Raji (cell line): Measurements from ENCODE around the gene ZNF532.

Experiments
- POLR2A ChIP-seq: IDR thresholded peaks from 2 replicates; pipeline ENCODE4 v1.6.1; 2011; ENCODE audit warnings: low read depth, low read length, control low read depth; ENCODE audit not compliant: insufficient read depth

ZNF532 gene

DNA sequence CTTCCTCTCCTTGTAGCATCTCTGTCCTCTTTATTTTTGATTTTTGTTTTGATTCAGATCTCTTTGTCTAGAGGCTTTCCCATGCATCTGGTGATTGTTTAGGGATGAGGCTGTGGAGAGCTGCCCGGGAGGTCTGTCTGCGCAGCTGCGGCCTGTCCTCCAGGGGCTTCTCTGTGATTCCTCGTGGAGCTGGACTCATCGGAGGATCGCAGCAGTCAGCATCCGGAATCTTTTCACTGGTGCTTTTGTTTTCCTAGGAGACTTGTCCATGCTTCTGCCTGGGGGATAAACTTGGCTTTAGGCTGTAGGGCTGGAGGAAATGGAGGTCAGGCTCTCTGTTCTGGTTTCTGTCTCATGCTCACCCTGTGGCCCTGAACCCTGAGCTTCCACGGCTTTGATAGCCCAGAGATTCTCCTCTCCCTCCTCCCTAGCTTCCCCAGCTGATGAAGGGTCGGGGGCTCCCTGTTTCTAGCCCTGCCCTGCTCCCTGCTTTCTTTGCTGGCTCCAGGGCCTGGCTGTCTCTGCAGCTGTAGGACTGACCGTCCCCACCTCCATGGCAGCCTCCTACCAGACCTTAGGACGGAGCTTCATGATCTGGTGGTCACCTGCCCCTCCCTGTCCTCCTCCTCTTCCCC is 35.5 kb downstream of the ZNF532 start:
- TF ChIP-seq POLR2A = no peak

DNA sequence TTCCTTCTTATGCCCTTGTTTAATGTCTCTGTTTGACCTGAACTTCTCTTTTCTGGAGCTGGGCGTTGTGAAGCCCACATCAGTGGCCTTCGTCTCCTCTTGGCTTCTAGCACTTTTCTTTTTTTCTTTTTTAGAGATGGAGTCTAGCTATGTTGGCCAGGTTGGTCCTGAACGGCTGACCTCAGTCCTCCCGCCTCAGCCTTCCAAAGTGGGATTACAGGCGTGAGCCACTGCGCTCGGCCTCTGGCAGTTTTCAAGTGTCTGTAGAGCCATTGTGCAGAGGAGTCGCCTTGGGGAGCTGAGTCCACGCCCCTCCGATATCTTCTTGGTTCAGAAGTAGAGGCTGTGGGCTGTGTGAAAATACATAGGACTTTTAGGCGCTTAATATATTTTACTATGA is 36.5 kb downstream of the ZNF532 start:
- no peak for TF ChIP-seq POLR2A

DNA sequence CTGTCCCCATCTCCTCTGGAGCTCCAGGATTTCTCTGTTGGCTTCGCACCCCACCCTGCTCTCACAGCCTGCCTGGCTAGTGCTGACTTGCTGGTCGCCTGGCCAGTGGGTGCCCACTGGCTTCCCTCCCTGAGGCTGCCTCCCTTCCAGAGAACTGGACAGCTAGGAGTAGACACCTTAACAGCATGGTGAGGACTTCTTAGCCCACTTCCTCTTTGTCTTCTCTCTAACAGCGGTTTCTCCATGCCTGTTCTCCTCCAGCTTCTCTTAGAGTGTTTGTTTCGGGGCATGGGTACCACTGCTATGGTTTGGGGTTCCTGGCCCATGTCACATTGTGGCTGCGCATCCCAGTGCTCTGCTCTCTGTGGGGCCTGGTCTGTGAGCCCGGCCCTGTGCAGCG is 37.1 kb downstream of the ZNF532 start:
- no peak for TF ChIP-seq POLR2A

DNA sequence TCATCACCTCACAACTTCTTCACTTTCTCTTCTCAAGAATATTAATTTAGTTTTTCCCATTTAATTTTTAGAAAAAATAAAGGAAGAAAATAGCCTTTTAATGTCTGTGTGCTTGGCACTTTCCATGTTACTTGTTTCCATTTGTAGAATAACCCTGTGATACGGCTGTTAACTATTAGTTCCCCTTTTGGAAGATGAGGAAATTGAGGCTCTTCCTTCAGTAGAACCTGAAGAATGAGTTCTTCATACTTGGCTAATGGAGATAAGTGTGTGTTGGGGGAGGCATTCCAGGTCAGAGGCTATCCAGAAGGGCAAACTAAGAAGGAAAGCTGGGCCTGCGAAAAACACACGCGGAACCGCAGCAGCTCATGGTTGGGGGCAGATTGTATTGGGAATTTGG is 38.3 kb downstream of the ZNF532 start:
- no peak for TF ChIP-seq POLR2A

DNA sequence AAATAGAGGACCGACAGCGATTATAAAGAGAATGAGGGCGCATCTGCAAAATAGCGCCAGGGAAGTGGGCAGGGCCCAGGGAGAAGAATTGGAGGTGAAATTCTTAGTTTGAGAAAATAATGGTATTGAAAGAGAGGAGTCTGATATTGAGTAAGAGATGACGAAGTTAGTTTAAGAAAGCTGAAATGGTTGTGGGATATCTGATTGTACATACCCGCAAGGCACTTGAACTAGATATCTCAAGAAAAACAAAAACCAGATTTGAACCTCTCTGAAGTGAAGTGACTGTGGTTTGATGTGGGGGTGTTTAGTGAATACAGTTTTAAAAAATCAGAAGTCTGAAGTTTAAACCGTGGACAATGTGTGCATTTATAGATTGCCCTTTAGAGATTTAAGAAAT is 38.9 kb downstream of the ZNF532 start:
- TF ChIP-seq POLR2A = no peak

DNA sequence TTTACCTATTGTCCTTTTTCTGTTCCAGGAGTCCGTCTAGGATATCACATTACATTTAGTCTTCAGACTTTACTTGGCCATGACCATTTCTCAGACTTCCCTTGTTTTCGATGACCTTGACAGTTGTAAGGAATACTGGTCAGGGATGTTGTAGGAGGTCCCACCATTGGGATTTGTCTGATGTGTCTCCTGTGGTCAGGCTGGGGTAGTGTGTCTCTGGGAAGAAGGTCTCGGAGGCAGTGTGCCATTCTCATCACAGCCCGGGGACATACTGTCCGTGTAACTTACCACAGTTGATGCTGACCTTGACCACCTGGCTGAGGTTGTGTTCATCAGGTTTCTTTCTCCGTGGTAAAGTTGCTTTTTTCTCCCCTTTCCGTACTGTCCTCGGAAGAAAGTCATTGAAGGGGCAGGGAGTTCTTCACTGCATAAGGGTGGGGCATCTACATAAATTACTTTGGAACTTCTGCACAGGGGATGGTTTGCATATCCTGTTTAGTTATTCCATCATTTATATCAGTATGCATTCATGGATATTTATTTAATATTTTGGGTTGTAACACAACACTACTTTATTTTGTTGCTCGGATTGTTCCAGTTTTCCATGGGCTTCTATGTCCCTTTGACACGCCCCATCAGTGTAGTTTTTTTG is 41.2 kb downstream of the ZNF532 start:
- no peak for TF ChIP-seq POLR2A

DNA sequence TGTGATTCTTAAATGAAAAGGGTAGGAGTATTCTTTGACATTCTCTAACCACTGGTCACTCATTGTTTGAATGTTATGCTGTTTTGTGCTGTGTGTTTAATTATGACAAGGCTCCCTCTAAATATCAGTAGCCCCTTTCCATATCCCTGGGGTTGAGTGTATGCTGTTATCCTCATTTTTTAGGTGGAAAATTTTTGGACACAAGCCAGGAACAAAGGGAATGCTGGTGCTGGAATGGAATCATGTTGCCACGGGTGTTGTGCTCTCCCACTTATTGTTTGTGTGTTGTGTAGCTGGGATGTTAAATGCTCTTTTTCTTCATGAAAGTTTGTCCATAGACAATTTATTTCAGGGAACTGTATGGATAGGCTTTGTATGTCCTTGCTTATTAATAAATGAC is 43.3 kb downstream of the ZNF532 start:
- TF ChIP-seq POLR2A = no peak

DNA sequence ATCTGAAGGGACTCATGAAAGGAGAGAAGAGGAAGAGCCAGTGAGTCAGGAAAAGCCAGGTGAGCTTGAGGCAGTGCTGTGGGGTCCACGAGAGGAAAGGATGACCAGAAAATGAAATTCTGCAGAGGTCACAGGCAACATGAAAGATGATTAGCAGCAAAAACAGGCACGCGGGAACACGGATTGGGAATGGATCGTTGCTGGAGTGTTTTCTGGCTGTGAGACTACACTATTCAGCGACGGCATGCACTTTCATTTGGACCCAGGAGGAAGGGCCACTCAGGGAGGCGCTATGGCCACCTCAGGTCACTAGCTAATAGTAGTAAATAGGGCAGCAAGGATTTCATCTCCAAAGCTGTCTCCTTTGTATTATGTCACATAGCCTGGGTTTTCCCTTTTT is 44.8 kb downstream of the ZNF532 start:
- no peak for TF ChIP-seq POLR2A

DNA sequence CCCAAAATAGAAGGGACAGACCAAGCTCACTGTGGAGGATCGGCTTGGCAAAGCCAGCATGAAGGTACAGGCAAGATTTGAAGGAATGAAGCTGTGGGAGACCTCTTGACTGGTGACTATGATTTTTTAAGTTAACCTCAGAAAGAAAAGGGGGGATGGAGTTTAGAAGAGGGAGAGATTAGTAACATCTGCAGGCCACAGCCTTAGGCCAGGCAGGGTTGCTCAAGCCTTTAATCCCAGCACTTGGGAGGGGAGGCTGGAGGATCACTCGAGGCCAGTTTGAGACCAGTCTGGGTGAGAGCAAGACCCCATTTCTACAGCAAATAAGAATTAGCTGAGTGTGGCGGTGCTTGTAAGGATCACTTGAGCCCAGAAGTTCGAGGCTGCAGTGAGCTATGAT is 46.6 kb downstream of the ZNF532 start:
- TF ChIP-seq POLR2A = no peak

DNA sequence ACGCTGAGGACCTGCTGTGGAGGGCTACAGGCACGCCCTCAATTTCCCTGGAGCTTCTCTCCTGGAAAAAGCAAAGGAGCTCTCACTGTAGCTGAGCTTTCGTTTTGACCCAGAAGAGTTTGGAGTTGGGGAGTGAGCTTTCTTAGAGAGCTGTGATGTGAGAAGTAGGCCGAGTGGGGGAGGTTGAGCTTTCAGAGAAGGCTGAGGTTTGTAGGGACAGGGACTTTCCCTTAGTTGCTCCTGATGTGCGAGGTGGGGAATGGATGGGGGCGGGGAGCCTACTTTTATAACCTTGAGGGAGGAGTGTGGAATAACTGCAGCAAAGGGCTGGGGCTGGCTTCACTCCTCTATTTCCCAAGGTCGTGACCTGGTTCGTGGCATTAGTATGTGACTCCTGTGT is 47.1 kb downstream of the ZNF532 start:
- no peak for TF ChIP-seq POLR2A

DNA sequence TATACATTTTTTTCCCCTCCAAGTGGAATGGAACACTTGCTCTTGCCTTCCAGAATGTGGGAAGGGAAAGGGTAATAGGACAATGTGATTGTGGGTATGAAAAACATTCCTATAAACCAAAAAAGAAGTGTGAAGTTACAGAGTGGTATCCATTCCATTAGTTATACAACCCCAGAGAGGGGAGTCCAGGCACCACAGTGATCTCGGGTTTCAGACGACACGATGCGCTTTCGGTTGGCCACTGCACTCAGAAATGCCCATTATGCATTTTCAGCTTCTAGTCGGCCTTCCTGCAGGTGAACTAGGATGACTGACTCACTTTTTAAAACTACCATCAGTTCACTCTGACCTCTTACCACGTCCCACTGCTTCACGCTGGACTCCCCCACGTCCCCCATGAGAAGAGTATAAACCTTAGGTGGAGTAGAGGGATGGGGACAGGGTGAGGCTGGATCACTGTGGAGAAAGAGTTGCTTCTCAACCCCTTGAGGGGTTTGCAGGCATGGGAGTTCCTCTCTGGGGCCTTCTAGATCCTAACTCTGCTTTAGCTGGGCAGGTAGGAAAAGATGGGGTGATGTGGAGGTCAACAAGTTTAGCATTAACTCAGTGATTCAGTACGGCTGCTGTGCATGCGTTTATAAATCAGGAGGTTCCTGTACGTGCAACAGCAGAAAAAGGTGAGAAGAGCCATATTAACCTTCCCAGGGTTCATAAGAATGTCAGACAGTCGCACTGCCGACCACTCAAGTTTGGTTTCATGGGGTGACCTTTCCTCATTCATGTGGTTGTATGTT is 50.5 kb downstream of the ZNF532 start:
- TF ChIP-seq POLR2A = no peak

DNA sequence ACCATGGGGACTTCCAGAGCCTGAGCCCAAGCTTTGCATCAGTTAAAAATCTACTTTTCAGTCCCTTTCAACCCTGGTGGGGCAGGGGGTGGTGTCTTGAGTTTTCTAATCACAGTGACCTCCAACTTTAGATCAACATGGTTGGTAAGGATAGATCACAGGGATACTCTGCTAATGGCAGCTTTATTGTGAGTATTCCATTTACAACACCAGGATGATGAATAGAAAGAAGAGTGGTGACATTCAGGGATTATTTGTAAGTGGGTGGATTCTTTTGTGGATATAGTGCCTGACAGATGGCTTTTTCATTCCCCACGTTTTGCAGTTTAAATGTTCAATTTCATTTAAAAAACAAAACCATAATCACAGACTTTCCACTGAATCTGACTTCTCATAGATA is 51.3 kb downstream of the ZNF532 start:
- no peak for TF ChIP-seq POLR2A

DNA sequence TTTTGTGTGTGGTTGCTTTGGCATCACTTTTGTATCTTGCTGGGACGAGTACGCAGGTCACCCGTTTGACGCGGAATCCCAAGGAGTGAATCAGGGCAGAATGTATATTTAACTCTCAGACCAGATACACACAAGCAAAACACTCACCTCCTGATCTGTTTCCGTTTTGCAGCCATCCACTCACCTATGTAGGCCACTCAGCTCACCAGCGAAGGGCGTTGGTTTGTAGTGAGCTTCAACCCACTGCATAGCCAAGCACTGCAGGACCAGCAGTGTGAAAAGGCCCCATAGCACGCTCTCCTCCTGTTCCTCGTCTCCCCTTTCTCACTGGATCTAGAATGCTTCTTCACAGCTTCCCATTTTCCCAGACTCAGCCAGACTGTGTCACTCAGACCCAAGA is 58.3 kb downstream of the ZNF532 start:
- no peak for TF ChIP-seq POLR2A

DNA sequence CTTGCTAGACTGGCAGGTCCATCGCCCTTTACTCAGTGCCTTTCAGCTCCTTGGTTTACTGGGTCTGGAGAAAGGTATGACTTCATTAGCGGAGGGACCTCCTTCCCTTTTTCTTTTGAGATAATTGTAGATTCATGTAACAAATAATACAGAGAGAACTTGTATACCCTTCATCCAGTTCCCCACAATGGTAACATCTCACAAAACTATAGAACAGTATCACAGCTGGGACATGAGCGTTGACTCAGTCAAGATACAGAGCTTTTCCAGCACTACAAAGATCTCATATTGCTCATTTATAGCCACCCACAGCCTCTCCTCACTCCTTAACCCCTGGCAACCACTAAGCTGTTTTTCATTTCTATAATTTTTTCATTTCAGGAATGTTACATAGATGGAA is 59.8 kb downstream of the ZNF532 start:
- TF ChIP-seq POLR2A = no peak

DNA sequence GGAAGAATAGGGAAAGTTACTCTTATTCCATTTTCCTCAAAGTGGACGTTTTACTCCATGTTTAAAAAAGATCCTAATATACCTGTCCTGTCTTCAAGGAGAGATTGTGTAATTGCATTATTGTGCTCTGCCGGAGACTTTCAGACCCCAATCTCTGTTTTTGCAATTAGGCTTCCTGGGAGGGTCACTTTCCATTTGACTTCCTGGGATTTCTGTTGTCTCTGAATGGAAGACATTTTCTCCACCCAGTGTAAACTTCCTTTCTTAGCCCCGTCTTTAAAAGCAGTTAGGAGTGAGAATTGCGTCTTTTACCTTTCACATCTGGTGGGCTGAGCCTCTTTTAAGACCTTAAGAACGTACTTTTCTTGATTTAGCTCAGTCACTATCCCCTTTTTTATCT is 63.0 kb downstream of the ZNF532 start:
- no peak for TF ChIP-seq POLR2A

DNA sequence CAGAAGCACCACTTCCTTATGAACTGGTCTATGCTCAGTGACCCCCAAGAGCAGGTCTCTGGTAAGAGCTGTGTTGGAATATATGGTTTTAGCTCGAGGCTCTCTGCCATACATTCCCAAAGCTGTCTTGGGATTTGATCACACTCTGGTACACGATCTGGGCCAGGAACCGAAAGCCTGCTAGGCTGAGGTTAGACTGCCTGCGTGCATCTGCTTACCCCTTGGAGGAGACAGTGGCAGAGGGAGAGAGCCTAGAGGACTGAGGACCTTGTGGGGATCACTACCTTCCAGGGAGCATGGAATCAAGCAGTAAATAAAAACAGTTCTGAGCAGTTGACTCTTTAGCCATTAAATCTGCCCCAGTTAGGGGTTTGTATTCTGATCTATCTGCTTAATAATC is 63.7 kb downstream of the ZNF532 start:
- TF ChIP-seq POLR2A = no peak
